Measurements from ENCODE around the gene HDAC1. TPM values are rescaled to one million over a fixed set of nuclear protein-coding genes. Genes with fewer than 3 reads are reported as not detected.
"Not testable (repeated sequence)": the region's sequence is repeated elsewhere in the genome, so short reads cannot be mapped to it uniquely, and the experiment has no call there.

The HDAC1 gene
- total RNA-seq, 1 donor from 2014 or later = 75.0 TPM

GRCh38 chr1:32286763-32287162 lies 5.1 kb upstream of the HDAC1 start:
- Histone ChIP-seq H3K27ac (no peak overlapping the region), H3K36me3 (no peaks in the 10 kb centered on the region), H3K4me1 (peaks cover 0 to 4% of the 10 kb centered on the region in 2 donors), H3K9me3 (no peaks in the 10 kb centered on the region), H3K4me3 (no peak overlapping the region), H3K27me3 (no peaks in the 10 kb centered on the region)
- intact Hi-C loops (cut with DNase I) = no loop called here
- DNase-seq (ENCODE audit: low spot score in 2 of 2) = no peak
- TF ChIP-seq, protein P1, sequence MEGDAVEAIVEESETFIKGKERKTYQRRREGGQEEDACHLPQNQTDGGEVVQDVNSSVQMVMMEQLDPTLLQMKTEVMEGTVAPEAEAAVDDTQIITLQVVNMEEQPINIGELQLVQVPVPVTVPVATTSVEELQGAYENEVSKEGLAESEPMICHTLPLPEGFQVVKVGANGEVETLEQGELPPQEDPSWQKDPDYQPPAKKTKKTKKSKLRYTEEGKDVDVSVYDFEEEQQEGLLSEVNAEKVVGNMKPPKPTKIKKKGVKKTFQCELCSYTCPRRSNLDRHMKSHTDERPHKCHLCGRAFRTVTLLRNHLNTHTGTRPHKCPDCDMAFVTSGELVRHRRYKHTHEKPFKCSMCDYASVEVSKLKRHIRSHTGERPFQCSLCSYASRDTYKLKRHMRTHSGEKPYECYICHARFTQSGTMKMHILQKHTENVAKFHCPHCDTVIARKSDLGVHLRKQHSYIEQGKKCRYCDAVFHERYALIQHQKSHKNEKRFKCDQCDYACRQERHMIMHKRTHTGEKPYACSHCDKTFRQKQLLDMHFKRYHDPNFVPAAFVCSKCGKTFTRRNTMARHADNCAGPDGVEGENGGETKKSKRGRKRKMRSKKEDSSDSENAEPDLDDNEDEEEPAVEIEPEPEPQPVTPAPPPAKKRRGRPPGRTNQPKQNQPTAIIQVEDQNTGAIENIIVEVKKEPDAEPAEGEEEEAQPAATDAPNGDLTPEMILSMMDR (IDR thresholded peaks at IDR 0.05) = no peak

- no peaks in the 10 kb centered on the region for H3K9me3 ChIP-seq
- H3K4me1 ChIP-seq = peaks cover 0 to 4% of the 10 kb centered on the region in 2 donors
- no peak overlapping the region for H3K4me3 ChIP-seq
- DNase-seq (ENCODE audit: low spot score in 2 of 2) = no peak
- H3K27me3 ChIP-seq = no peaks in the 10 kb centered on the region
- no peaks in the 10 kb centered on the region for H3K36me3 ChIP-seq
- intact Hi-C loops (cut with DNase I) = no loop called here
- TF ChIP-seq, protein P1 (IDR thresholded peaks at IDR 0.05) = no peak
- H3K27ac ChIP-seq = no peak overlapping the region
Observed at GRCh38 chr1:32289256-32289655, 2.6 kb upstream of the HDAC1 start.

- no peak for DNase-seq (ENCODE audit: low spot score in 2 of 2)
- no peaks in the 10 kb centered on the region for H3K9me3 ChIP-seq
- intact Hi-C loops (cut with DNase I) = loop anchor here (5.0 kb wide), 2 partner anchors 69 to 89 kb away; partner anchors contain the start of genes CCDC28B, EIF3I and TMEM234
- no peaks in the 10 kb centered on the region for H3K36me3 ChIP-seq
- peaks cover 0 to 4% of the 10 kb centered on the region in 2 donors for H3K4me1 ChIP-seq
- TF ChIP-seq, protein P1 (IDR thresholded peaks at IDR 0.05) = no peak
- H3K27ac ChIP-seq = peak overlapping the region; percentile 77 to 82
- no peaks in the 10 kb centered on the region for H3K27me3 ChIP-seq
- H3K4me3 ChIP-seq = peak overlapping the region; percentile 77 to 80
Observed at GRCh38 chr1:32291145-32291707, 657 bp upstream of the HDAC1 start.

- H3K27ac ChIP-seq; H3K27me3 ChIP-seq; H3K4me1 ChIP-seq; H3K9me3 ChIP-seq; intact Hi-C loops (cut with DNase I); H3K4me3 ChIP-seq; DNase-seq (ENCODE audit: low spot score in 2 of 2): not testable (repeated sequence)
- peaks cover 7 to 12% of the 10 kb centered on the region in 2 donors for H3K36me3 ChIP-seq
Observed at GRCh38 chr1:32298211-32298610, 6.3 kb downstream of the HDAC1 start.

- Histone ChIP-seq H3K4me3 (no peak overlapping the region), H3K27ac (no peak overlapping the region), H3K36me3 (peaks cover 17 to 23% of the 10 kb centered on the region in 2 donors), H3K27me3 (no peaks in the 10 kb centered on the region), H3K4me1 (no peaks in the 10 kb centered on the region), H3K9me3 (no peaks in the 10 kb centered on the region)
- intact Hi-C loops (cut with DNase I) = no loop called here
- no peak for DNase-seq (ENCODE audit: low spot score in 2 of 2)
- TF ChIP-seq, protein P1 (IDR thresholded peaks at IDR 0.05) = no peak
Observed at GRCh38 chr1:32299327-32299726, 7.4 kb downstream of the HDAC1 start.

DNA sequence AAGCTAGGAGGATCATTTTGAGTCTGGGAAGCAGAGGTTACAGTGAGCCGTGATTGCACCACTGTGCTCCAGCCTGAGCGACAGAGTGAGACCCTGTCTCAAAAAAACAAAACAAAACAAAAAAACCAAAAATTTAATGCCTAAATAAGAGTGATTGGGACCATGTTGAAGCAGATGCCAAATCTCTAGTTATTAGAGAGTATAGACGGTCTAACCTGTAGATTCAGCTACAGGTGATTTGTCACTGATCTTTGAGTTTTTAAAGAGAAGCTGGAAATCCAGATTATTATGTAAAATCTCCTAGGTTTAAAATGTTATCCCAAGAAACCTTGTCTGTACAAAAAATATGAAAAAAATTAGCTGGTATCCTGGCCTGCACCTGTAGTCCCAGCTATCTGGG lies 11.5 kb downstream of the HDAC1 start:
- H3K36me3 ChIP-seq = peaks cover 30 to 41% of the 10 kb centered on the region in 2 donors
- no peak for DNase-seq (ENCODE audit: low spot score in 2 of 2)
- TF ChIP-seq, protein P1 (IDR thresholded peaks at IDR 0.05) = no peak
- H3K27ac ChIP-seq = no peak overlapping the region
- no peak overlapping the region for H3K4me3 ChIP-seq
- peaks cover 0 to 4% of the 10 kb centered on the region in 2 donors for H3K9me3 ChIP-seq
- intact Hi-C loops (cut with DNase I) = no loop called here
- no peaks in the 10 kb centered on the region for H3K27me3 ChIP-seq
- H3K4me1 ChIP-seq = no peaks in the 10 kb centered on the region
